NCI-H1048 (cell line): ENCODE measurements around the gene GPX3.

ENCODE experiments used
- DNase-seq: peaks from one replicate; lab custom pipeline; 2025; lab: John Stamatoyannopoulos, UW

Gene GPX3

GRCh38 chr5:151058301-151058700 is 37.9 kb downstream of the GPX3 start:
- DNase-seq: no peak

- DNase-seq: no peak
These were observed 38.6 kb downstream of the GPX3 start for GRCh38 chr5:151058891-151059489.

- no peak for DNase-seq
These were observed 40.4 kb downstream of the GPX3 start for GRCh38 chr5:151060742-151061141.

- DNase-seq: no peak
These were observed 42.2 kb downstream of the GPX3 start for GRCh38 chr5:151062405-151063141.

GRCh38 chr5:151063142-151063989 is 43.0 kb downstream of the GPX3 start:
- DNase-seq: no peak

- DNase-seq: no peak
These were observed 44.6 kb downstream of the GPX3 start for GRCh38 chr5:151064916-151065499.

GRCh38 chr5:151065609-151066008 is 45.2 kb downstream of the GPX3 start:
- DNase-seq: no peak

GRCh38 chr5:151066920-151067319 is 46.5 kb downstream of the GPX3 start:
- DNase-seq: no peak

GRCh38 chr5:151067632-151068432 is 47.4 kb downstream of the GPX3 start:
- no peak for DNase-seq

- no peak for DNase-seq
These were observed 48.2 kb downstream of the GPX3 start for GRCh38 chr5:151068433-151069197.

GRCh38 chr5:151070449-151070848 is 50.1 kb downstream of the GPX3 start:
- DNase-seq: no peak

GRCh38 chr5:151071021-151071420 is 50.6 kb downstream of the GPX3 start:
- DNase-seq: no peak

GRCh38 chr5:151071848-151072629 is 51.6 kb downstream of the GPX3 start:
- no peak for DNase-seq

GRCh38 chr5:151072630-151073025 is 52.2 kb downstream of the GPX3 start:
- DNase-seq: no peak

GRCh38 chr5:151073280-151073679 is 52.9 kb downstream of the GPX3 start:
- no peak for DNase-seq

- DNase-seq: no peak
These were observed 54.2 kb downstream of the GPX3 start for GRCh38 chr5:151074557-151074956.

- DNase-seq: no peak
These were observed 55.4 kb downstream of the GPX3 start for GRCh38 chr5:151075698-151076331.

- no peak for DNase-seq
These were observed 56.2 kb downstream of the GPX3 start for GRCh38 chr5:151076616-151077015.

GRCh38 chr5:151077419-151077818 is 57.0 kb downstream of the GPX3 start:
- no peak for DNase-seq

GRCh38 chr5:151077967-151078366 is 57.6 kb downstream of the GPX3 start:
- DNase-seq: no peak
